ENCODE measurements around the gene ZNF358.
"Not testable (repeated sequence)": the region's sequence is repeated elsewhere in the genome, so short reads cannot be mapped to it uniquely, and the experiment has no call there.

Gene ZNF358

GRCh38 chr19:7535998-7536695, 20.2 kb downstream of the ZNF358 start:
- no peak for DNase-seq (ENCODE audit: low read depth in 2 of 2)

- DNase-seq (ENCODE audit: low read depth in 2 of 2), result not testable (repeated sequence)
Measured at GRCh38 chr19:7538990-7539389, 23.1 kb downstream of the ZNF358 start.

- DNase-seq (ENCODE audit: low read depth in 2 of 2), result no peak
Measured at GRCh38 chr19:7539827-7540425, 24.0 kb downstream of the ZNF358 start.

GRCh38 chr19:7540761-7541474, 25.0 kb downstream of the ZNF358 start:
- no peak for DNase-seq (ENCODE audit: low read depth in 2 of 2)

- no peak for DNase-seq (ENCODE audit: low read depth in 2 of 2)
Measured at GRCh38 chr19:7541475-7541824, 25.5 kb downstream of the ZNF358 start.

- DNase-seq (ENCODE audit: low read depth in 2 of 2), result no peak
Measured at GRCh38 chr19:7541828-7542443, 26.0 kb downstream of the ZNF358 start.

GRCh38 chr19:7542556-7543348, 26.8 kb downstream of the ZNF358 start:
- DNase-seq (ENCODE audit: low read depth in 2 of 2), result no peak

- no peak for DNase-seq (ENCODE audit: low read depth in 2 of 2)
Measured at GRCh38 chr19:7544626-7545025, 28.7 kb downstream of the ZNF358 start.

- no peak for DNase-seq (ENCODE audit: low read depth in 2 of 2)
Measured at GRCh38 chr19:7545300-7545699, 29.4 kb downstream of the ZNF358 start.

GRCh38 chr19:7545904-7546303, 30.0 kb downstream of the ZNF358 start:
- no peak for DNase-seq (ENCODE audit: low read depth in 2 of 2)

GRCh38 chr19:7547159-7547558, 31.3 kb downstream of the ZNF358 start:
- DNase-seq (ENCODE audit: low read depth in 2 of 2), result no peak

- no peak for DNase-seq (ENCODE audit: low read depth in 2 of 2)
Measured at GRCh38 chr19:7549429-7550148, 33.7 kb downstream of the ZNF358 start.

- DNase-seq (ENCODE audit: low read depth in 2 of 2), result no peak
Measured at GRCh38 chr19:7550169-7550770, 34.4 kb downstream of the ZNF358 start.

- DNase-seq (ENCODE audit: low read depth in 2 of 2), result no peak
Measured at GRCh38 chr19:7550987-7551761, 35.3 kb downstream of the ZNF358 start.

- DNase-seq (ENCODE audit: low read depth in 2 of 2), result no peak
Measured at GRCh38 chr19:7552781-7553180, 36.9 kb downstream of the ZNF358 start.

- DNase-seq (ENCODE audit: low read depth in 2 of 2), result no peak
Measured at GRCh38 chr19:7554565-7554964, 38.7 kb downstream of the ZNF358 start.

- no peak for DNase-seq (ENCODE audit: low read depth in 2 of 2)
Measured at GRCh38 chr19:7554990-7555864, 39.3 kb downstream of the ZNF358 start.

- DNase-seq (ENCODE audit: low read depth in 2 of 2), result no peak
Measured at GRCh38 chr19:7556696-7557315, 40.9 kb downstream of the ZNF358 start.

GRCh38 chr19:7558667-7559066, 42.8 kb downstream of the ZNF358 start:
- no peak for DNase-seq (ENCODE audit: low read depth in 2 of 2)

Measured in stimulated activated CD8-positive, alpha-beta memory T cell treated with anti-CD3 and anti-CD28 coated beads, Interleukin-7, amount 100 ng/mL, for 4 hours (primary cell).